Body of pancreas (tissue), 4 donors: Measurements from ENCODE around the gene FANCM. TPM values are rescaled to one million over a fixed set of nuclear protein-coding genes. Genes with fewer than 3 reads are reported as not detected.

ENCODE experiments used
- ATAC-seq: fragments of 150-250 bp; one replicate; pipeline ENCODE4 v1.9.1; 2016
- DNase-seq, 4 donors: peaks; one replicate each; pipeline ENCODE4 v3.0.0-alpha.2; 2019
- H3K27ac ChIP-seq, 4 donors: fragments of 200-600 bp; sonication (generic); 1 replicate in 3 of 4; 2 replicates in 1 of 4; pipeline versions ENCODE4 v1.5.1 to v1.6.1; 2016 to 2019; ENCODE audit warnings: mild to moderate bottlenecking in 1 of 4, mixed read lengths in 1 of 4, moderate library complexity in 1 of 4
- H3K27me3 ChIP-seq, 2 donors: fragments of 200-600 bp; sonication (generic); one replicate each; pipeline ENCODE4 v1.6.0; 2016; ENCODE audit warnings: mild to moderate bottlenecking in 1 of 2
- H3K36me3 ChIP-seq, 2 donors: fragments of 200-600 bp; sonication (generic); replicated peaks in 1 of 2; 2 replicates each; pipeline ENCODE4 v1.5.1; 2016; ENCODE audit warnings: low read depth in 2 of 2; ENCODE audit not compliant: insufficient read depth in 1 of 2
- H3K4me1 ChIP-seq: fragments of 200-600 bp; sonication (generic); one replicate; pipeline ENCODE4 v1.6.0; 2016
- H3K4me3 ChIP-seq, 2 donors: fragments of 200-600 bp; sonication (generic); 1 replicate in 1 of 2; 2 replicates in 1 of 2; pipeline ENCODE4 v1.5.1; 2016 to 2019
- H3K9me3 ChIP-seq, 3 donors: fragments of 200-600 bp; sonication (generic); 1 replicate in 2 of 3; 2 replicates in 1 of 3; pipeline ENCODE4 v1.5.1; 2016
- POLR2A ChIP-seq, 3 donors: fragments of 450-650 bp; IDR thresholded peaks; one replicate each; pipeline ENCODE4 v1.6.1; 2016; ENCODE audit warnings: antibody characterized with exemption in 3 of 3, mild to moderate bottlenecking in 2 of 3
- WGBS, 2 donors: methylation state at CpG; one replicate each; pipeline ENCODE4 v1.1.5; 2017; 5-methylcytosine and 5-hydroxymethylcytosine counted together
- intact Hi-C: fragments of 100-400 bp; cut with DNase I; formaldehyde crosslinking; loops from one replicate; pipeline ENCODE4 v1.15.1; 2023
- total RNA-seq, 2 donors: library from RNA; depleted of rRNA; stranded (reverse); fragments of >200 nt; gene quantifications; one replicate each; pipeline ENCODE4 v1.1.0, GENCODE V29; 2016
- TF ChIP-seq, protein P1 (sequence below), 7 experiments: fragments of 450-650 bp in 4 of 7; fragments of 200-600 bp in 3 of 7; sonication (generic) in 3 of 7; IDR thresholded peaks; one replicate each; pipeline ENCODE4 v1.5.1; 2016 to 2019; ENCODE audit warnings: antibody characterized with exemption in 7 of 7

Gene FANCM
- total RNA-seq, 2 donors from 2014 or later, result 3.4 to 4.3 TPM

DNA sequence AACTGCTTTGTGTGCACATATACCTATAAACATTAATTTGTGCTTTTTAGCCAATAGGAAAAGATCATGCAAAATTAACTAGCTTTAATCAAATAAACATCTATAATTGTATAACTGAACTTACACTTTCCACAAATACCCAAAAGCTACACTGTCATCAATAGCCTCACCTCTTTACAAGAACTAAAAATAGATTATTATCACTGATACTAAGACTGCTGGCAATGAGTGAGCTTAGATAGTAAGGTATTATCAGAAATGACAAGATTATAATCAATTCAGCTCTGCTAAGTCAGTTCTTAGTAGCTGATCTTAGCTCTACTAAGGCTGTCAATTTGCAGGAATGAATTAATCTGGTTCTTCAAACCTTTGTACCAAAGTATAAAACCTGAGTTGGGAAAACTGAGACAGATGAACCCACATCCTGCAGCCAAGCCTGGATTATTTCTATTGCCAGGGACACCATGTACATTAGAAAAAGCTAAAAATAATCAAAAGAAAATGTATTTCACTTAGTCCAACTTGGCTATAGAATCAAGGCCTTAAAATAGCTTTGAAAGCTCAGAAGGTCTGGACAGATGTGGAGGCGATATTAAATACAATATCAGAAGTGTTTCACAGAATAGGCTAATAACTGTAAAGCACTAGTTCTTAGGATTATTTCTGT is 6.6 kb upstream of the FANCM start:
- DNase-seq (no peak), ATAC-seq (no peak)
- 14 to 93% methylated on average over 1 of the region's 1 CpG for WGBS, 2 donors
- Histone ChIP-seq H3K27me3 (no peaks in the 10 kb centered on the region), H3K4me1 (peaks cover 8% of the 10 kb centered on the region), H3K27ac (no peak overlapping the region), H3K36me3 (no peaks in the 10 kb centered on the region), H3K4me3 (no peak overlapping the region), H3K9me3 (no peaks in the 10 kb centered on the region)
- TF ChIP-seq POLR2A (IDR thresholded peaks at IDR 0.05), result no peak
- TF ChIP-seq, protein P1, sequence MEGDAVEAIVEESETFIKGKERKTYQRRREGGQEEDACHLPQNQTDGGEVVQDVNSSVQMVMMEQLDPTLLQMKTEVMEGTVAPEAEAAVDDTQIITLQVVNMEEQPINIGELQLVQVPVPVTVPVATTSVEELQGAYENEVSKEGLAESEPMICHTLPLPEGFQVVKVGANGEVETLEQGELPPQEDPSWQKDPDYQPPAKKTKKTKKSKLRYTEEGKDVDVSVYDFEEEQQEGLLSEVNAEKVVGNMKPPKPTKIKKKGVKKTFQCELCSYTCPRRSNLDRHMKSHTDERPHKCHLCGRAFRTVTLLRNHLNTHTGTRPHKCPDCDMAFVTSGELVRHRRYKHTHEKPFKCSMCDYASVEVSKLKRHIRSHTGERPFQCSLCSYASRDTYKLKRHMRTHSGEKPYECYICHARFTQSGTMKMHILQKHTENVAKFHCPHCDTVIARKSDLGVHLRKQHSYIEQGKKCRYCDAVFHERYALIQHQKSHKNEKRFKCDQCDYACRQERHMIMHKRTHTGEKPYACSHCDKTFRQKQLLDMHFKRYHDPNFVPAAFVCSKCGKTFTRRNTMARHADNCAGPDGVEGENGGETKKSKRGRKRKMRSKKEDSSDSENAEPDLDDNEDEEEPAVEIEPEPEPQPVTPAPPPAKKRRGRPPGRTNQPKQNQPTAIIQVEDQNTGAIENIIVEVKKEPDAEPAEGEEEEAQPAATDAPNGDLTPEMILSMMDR (IDR thresholded peaks at IDR 0.05), result no peak
- intact Hi-C loops, result no loop called here

GRCh38 chr14:45133683-45134050 is 2.1 kb upstream of the FANCM start:
- intact Hi-C loops, result no loop called here
- TF ChIP-seq, protein P1 (IDR thresholded peaks at IDR 0.05), result no peak
- 1% methylated on average over 9 of the region's 9 CpGs for WGBS, 2 donors

GRCh38 chr14:45134051-45134958 is 1.4 kb upstream of the FANCM start, which contains the start of gene FKBP3:
Gene FKBP3 (minus strand): TSS chr14:45134481. CDS start chr14:45134456, 25 bp downstream.
- H3K4me3 ChIP-seq, result peak within 1 kb of the TSS; percentile 52 to 79
- peaks cover 24% of the 10 kb centered on the region for H3K4me1 ChIP-seq
- no peaks in the 10 kb centered on the region for H3K9me3 ChIP-seq
- peak within 1 kb of the TSS; percentile 64 to 92 (median 79) for H3K27ac ChIP-seq
- peak; percentile 96 for ATAC-seq
- 0 to 1% methylated on average over 19 to 53 of the region's 53 CpGs for WGBS, 2 donors
- no peaks in the 10 kb centered on the region for H3K27me3 ChIP-seq
- DNase-seq, result peak; percentile 96 to 99 (median 98)
- H3K36me3 ChIP-seq, result no peaks in the 10 kb centered on the region
- TF ChIP-seq POLR2A (IDR thresholded peaks at IDR 0.05), result peak; percentile 58 to 95 (median 94)
- TF ChIP-seq, protein P1 (IDR thresholded peaks at IDR 0.05), result peak in 2 of 7 experiments; percentile 2 to 31
- intact Hi-C loops, result no loop called here

More at GRCh38 chr14:45133683-45134050, 2.1 kb upstream of the FANCM start:
- Histone ChIP-seq H3K9me3 (no peaks in the 10 kb centered on the region), H3K4me1 (peaks cover 24% of the 10 kb centered on the region), H3K27me3 (no peaks in the 10 kb centered on the region), H3K27ac (peak overlapping the region; percentile 64 to 92 (median 79)), H3K4me3 (peak overlapping the region; percentile 52 to 79), H3K36me3 (no peaks in the 10 kb centered on the region)
- peak; percentile 2 for ATAC-seq
- no peak for DNase-seq

- H3K4me1 ChIP-seq, result peaks cover 24% of the 10 kb centered on the region
- intact Hi-C loops, result no loop called here
- no peaks in the 10 kb centered on the region for H3K36me3 ChIP-seq
- peak overlapping the region; percentile 64 to 92 (median 77) for H3K27ac ChIP-seq
- H3K27me3 ChIP-seq, result no peaks in the 10 kb centered on the region
- WGBS, 2 donors, result 0% methylated on average over 7 of the region's 7 CpGs
- no peaks in the 10 kb centered on the region for H3K9me3 ChIP-seq
- ATAC-seq (no peak), DNase-seq (no peak)
- H3K4me3 ChIP-seq, result peak overlapping the region in 1 of 2 donors; percentile 28
- no peak for TF ChIP-seq POLR2A (IDR thresholded peaks at IDR 0.05)
- TF ChIP-seq, protein P1 (IDR thresholded peaks at IDR 0.05), result no peak
These were observed 574 bp upstream of the FANCM start for GRCh38 chr14:45135156-45135555.
